ENCODE measurements around the gene SLC1A3.

SLC1A3 gene

DNA sequence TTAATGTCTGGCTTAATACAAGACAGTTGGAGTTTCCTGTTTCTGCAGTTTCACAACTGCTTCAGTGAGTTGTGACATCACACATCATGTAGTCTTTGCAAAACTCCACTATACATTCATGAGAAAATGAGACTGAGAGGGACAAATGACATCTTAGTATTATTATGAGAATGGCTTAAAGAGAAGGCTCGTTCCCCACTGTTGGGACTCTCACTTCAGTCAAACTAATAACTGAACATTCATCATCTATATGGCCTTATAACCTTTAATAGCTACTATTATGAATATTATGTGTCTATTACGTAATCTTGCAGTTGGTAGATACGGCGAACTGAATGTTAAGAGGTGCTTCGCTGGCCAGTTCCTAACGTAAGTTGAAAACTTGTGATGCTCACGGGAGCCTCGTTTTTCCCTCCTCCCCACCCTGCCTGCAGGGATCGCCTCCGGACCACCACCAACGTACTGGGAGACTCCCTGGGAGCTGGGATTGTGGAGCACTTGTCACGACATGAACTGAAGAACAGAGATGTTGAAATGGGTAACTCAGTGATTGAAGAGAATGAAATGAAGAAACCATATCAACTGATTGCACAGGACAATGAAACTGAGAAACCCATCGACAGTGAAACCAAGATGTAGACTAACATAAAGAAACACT, 79.4 kb downstream of the SLC1A3 start:
- no peak for TF ChIP-seq CTCF (IDR thresholded peaks at IDR 0.05)
- Mint-ChIP-seq H3K9me3 (no peaks in the 10 kb centered on the region), H3K27me3 (ENCODE audit: low read depth, poor library complexity) (peaks cover 8% of the 10 kb centered on the region), H3K4me1 (peaks cover 31% of the 10 kb centered on the region), H3K36me3 (ENCODE audit: low read depth) (no peaks in the 10 kb centered on the region), H3K27ac (no peak overlapping the region), H3K4me3 (no peak overlapping the region)
- no peak for DNase-seq

DNA sequence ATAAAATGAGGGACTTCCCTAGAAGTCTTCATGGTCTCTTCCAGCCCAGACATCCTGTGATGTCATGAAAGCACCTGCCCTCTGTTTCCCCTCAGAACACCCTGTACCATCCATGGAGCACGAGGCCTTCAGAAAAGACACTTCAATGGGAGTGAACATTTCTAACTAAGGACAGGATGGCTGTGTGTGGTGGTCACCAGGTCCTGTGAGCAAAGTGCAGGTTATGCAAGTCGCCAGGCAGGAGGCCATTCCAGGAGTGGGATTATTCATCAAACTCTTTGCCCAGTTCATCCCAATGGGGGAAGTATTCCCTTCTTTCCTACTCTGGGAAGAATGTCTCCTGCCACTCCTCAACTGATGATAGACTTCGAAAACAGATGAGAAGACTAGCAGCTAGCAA, 80.5 kb downstream of the SLC1A3 start:
- Mint-ChIP-seq H3K4me1 (peaks cover 39% of the 10 kb centered on the region), H3K4me3 (no peak overlapping the region), H3K27ac (no peak overlapping the region)

DNA sequence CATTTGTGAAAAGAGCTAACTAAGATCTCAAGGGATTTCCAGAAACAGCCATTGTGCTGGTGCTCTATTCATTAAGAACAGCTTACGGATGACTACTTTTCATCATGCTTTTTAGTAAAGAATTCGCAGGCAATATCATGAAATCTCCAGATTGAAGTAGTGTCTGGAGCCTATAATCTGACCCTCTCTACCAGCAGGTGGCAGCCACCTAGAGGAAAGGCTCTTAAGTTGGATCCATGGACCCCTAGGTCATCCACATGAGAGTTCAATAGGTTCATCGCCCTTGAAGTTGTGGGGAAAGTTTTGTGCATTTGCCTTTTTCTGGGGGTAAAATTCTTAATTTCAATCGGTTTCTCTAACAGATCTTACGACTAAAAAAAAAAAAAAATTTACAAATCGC, 82.3 kb downstream of the SLC1A3 start:
- Mint-ChIP-seq H3K4me3 (peak overlapping the region; percentile 56), H3K36me3 (ENCODE audit: low read depth) (no peaks in the 10 kb centered on the region), H3K4me1 (peaks cover 36% of the 10 kb centered on the region), H3K9me3 (no peaks in the 10 kb centered on the region), H3K27ac (no peak overlapping the region), H3K27me3 (ENCODE audit: low read depth, poor library complexity) (peaks cover 21% of the 10 kb centered on the region)
- peak; percentile 28 for TF ChIP-seq CTCF (IDR thresholded peaks at IDR 0.05)
- no peak for DNase-seq

More for the DNA sequence above, 80.5 kb downstream of the SLC1A3 start:
- Mint-ChIP-seq H3K36me3 (ENCODE audit: low read depth) (no peaks in the 10 kb centered on the region), H3K27me3 (ENCODE audit: low read depth, poor library complexity) (peaks cover 16% of the 10 kb centered on the region), H3K9me3 (no peaks in the 10 kb centered on the region)
- no peak for DNase-seq
- TF ChIP-seq CTCF (IDR thresholded peaks at IDR 0.05), result no peak

DNA sequence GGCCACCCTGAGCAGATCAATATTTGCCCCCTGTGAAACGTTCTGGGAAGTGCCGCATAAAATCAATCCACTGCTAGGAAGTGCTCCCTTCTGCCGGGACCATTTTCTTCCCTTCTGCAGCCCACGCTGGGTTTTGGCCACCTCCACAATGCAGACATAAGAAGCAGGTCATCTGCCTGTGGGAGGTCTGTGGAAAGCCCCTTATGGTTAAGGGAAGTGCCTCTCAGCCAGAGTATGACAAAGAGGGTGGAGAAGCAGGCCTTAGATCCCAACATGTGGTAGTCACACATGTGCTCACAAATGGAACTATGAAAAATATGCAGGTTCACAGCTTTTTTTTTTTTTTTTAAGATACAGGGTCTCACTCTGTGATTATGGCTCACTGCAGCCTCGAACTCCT, 82.8 kb downstream of the SLC1A3 start:
- Mint-ChIP-seq H3K36me3 (ENCODE audit: low read depth) (no peaks in the 10 kb centered on the region), H3K4me1 (peaks cover 31% of the 10 kb centered on the region), H3K4me3 (peak overlapping the region; percentile 56), H3K27me3 (ENCODE audit: low read depth, poor library complexity) (peaks cover 21% of the 10 kb centered on the region), H3K9me3 (no peaks in the 10 kb centered on the region), H3K27ac (no peak overlapping the region)
- no peak for TF ChIP-seq CTCF (IDR thresholded peaks at IDR 0.05)
- DNase-seq, result no peak

GRCh38 chr5:36690041-36690961, 83.9 kb downstream of the SLC1A3 start:
- DNase-seq, result peak; percentile 86
- H3K9me3 Mint-ChIP-seq, result no peaks in the 10 kb centered on the region
- H3K36me3 Mint-ChIP-seq (ENCODE audit: low read depth), result no peaks in the 10 kb centered on the region
- H3K4me1 Mint-ChIP-seq, result peaks cover 26% of the 10 kb centered on the region
- peak overlapping the region; percentile 88 for H3K4me3 Mint-ChIP-seq
- H3K27me3 Mint-ChIP-seq (ENCODE audit: low read depth, poor library complexity), result peaks cover 21% of the 10 kb centered on the region
- TF ChIP-seq CTCF (IDR thresholded peaks at IDR 0.05), result peak; percentile 84
- H3K27ac Mint-ChIP-seq, result no peak overlapping the region

All from nephron progenitor cell (in vitro differentiated cells).